ENCODE measurements around the gene CYSTM1. TPM values are rescaled to one million over a fixed set of nuclear protein-coding genes. Genes with fewer than 3 reads are reported as not detected.
A peak's percentile ranks its signal among the peaks of the same experiment; 100 is the strongest.

CYSTM1 gene
- total and polyA plus RNA-seq, 7 donors: 193 to 601 (median 297) TPM

GRCh38 chr5:140261403-140262171, 86.6 kb downstream of the CYSTM1 start:
- H3K9me3 ChIP-seq: no peaks in the 10 kb centered on the region
- H3K36me3 ChIP-seq (ENCODE audit: insufficient read depth in 1 of 2, low read depth in 1 of 2): no peaks in the 10 kb centered on the region
- H3K4me1 ChIP-seq: peaks cover 40% of the 10 kb centered on the region
- no peaks in the 10 kb centered on the region for H3K27me3 ChIP-seq (ENCODE audit: insufficient read depth in 3 of 3, low read length in 2 of 3)
- ATAC-seq (peak; percentile 93 to 97 (median 94)), DNase-seq (peak; percentile 60 to 82)
- intact Hi-C loops (cut with DNase I): loop anchor here (1.0 to 5.0 kb wide), 2 partner anchors 36 to 40 kb away; no protein-coding TSS in a partner anchor
- H3K4me3 ChIP-seq: peak overlapping the region; percentile 35
- 12 to 16% (median 14%) methylated on average over 8 of the region's 8 CpGs for WGBS, 3 donors
- H3K27ac ChIP-seq: peak overlapping the region; percentile 92
- TF ChIP-seq CTCF (IDR thresholded peaks at IDR 0.05): no peak

GRCh38 chr5:140262221-140262620, 87.2 kb downstream of the CYSTM1 start:
- peaks cover 46% of the 10 kb centered on the region for H3K4me1 ChIP-seq
- WGBS, 3 donors: 68 to 91% (median 81%) methylated on average over 3 of the region's 3 CpGs

GRCh38 chr5:140262839-140263238, 87.9 kb downstream of the CYSTM1 start:
- H3K27me3 ChIP-seq (ENCODE audit: insufficient read depth in 3 of 3, low read length in 2 of 3): no peaks in the 10 kb centered on the region
- no peaks in the 10 kb centered on the region for H3K9me3 ChIP-seq
- H3K4me3 ChIP-seq: no peak overlapping the region
- DNase-seq: no peak
- intact Hi-C loops (cut with DNase I): loop anchor here (5.0 kb wide), 1 partner anchor 34 kb away; no protein-coding TSS in a partner anchor
- ATAC-seq: no peak
- TF ChIP-seq CTCF (IDR thresholded peaks at IDR 0.05): no peak
- H3K36me3 ChIP-seq (ENCODE audit: insufficient read depth in 1 of 2, low read depth in 1 of 2): no peaks in the 10 kb centered on the region
- H3K27ac ChIP-seq: peak overlapping the region; percentile 92
- WGBS, 3 donors: 54 to 79% (median 64%) methylated on average over 3 of the region's 3 CpGs
- H3K4me1 ChIP-seq: peaks cover 52% of the 10 kb centered on the region

More at GRCh38 chr5:140262221-140262620, 87.2 kb downstream of the CYSTM1 start:
- intact Hi-C loops (cut with DNase I): loop anchor here (5.0 kb wide), 1 partner anchor 35 kb away; no protein-coding TSS in a partner anchor
- ATAC-seq: peak in 1 of 4 donors; percentile 2
- TF ChIP-seq CTCF (IDR thresholded peaks at IDR 0.05): no peak
- no peak overlapping the region for H3K4me3 ChIP-seq
- H3K27me3 ChIP-seq (ENCODE audit: insufficient read depth in 3 of 3, low read length in 2 of 3): no peaks in the 10 kb centered on the region
- no peaks in the 10 kb centered on the region for H3K36me3 ChIP-seq (ENCODE audit: insufficient read depth in 1 of 2, low read depth in 1 of 2)
- DNase-seq: no peak
- H3K9me3 ChIP-seq: no peaks in the 10 kb centered on the region
- peak overlapping the region; percentile 92 for H3K27ac ChIP-seq

- H3K4me1 ChIP-seq: peaks cover 49% of the 10 kb centered on the region
- no peak overlapping the region for H3K4me3 ChIP-seq
- intact Hi-C loops (cut with DNase I): no loop called here
- no peak for DNase-seq
- no peak for ATAC-seq
- 89 to 93% (median 92%) methylated on average over 1 of the region's 1 CpG for WGBS, 3 donors
- H3K27ac ChIP-seq: peak overlapping the region; percentile 44
- H3K9me3 ChIP-seq: no peaks in the 10 kb centered on the region
- TF ChIP-seq CTCF (IDR thresholded peaks at IDR 0.05): no peak
- no peaks in the 10 kb centered on the region for H3K27me3 ChIP-seq (ENCODE audit: insufficient read depth in 3 of 3, low read length in 2 of 3)
- H3K36me3 ChIP-seq (ENCODE audit: insufficient read depth in 1 of 2, low read depth in 1 of 2): no peaks in the 10 kb centered on the region
Measured at GRCh38 chr5:140265845-140266244, 90.9 kb downstream of the CYSTM1 start.
